Central memory CD8-positive, alpha-beta T cell (primary cell): ENCODE data around the gene PCNX1.

Experiments
- ATAC-seq: fragments of 150-1000 bp; cut with Tn5 transposase; replicated peaks from 2 replicates; pipeline ENCODE4 v1.10.0; 2022; ENCODE audit warnings: mild to moderate bottlenecking, moderate FRiP score, moderate number of reproducible peaks; ENCODE audit not compliant: poor library complexity, severe bottlenecking; ENCODE audit errors: extremely low read depth
- DNase-seq, 2 donors: peaks; one replicate each; pipeline ENCODE4 v3.0.0; 2021; ENCODE audit warnings: low spot score in 2 of 2
- H3K27ac Mint-ChIP-seq: one replicate; pipeline ENCODE4 v1.8.0; 2022; ENCODE audit warnings: low read depth, mild to moderate bottlenecking, moderate library complexity, mixed read lengths
- H3K27me3 Mint-ChIP-seq: one replicate; pipeline ENCODE4 v1.8.0; 2022; ENCODE audit warnings: mixed read lengths
- H3K36me3 Mint-ChIP-seq: one replicate; pipeline ENCODE4 v1.8.0; 2022; ENCODE audit warnings: mild to moderate bottlenecking, moderate library complexity, mixed read lengths; ENCODE audit not compliant: insufficient read depth
- H3K4me1 Mint-ChIP-seq: one replicate; pipeline ENCODE4 v1.8.0; 2022; ENCODE audit warnings: mixed read lengths
- H3K4me3 Mint-ChIP-seq: one replicate; pipeline ENCODE4 v1.8.0; 2022; ENCODE audit warnings: mild to moderate bottlenecking, moderate library complexity, mixed read lengths
- H3K9me3 Mint-ChIP-seq: one replicate; pipeline ENCODE4 v1.8.0; 2022; ENCODE audit warnings: mixed read lengths

The PCNX1 gene

GRCh38 chr14:70955543-70956480 is 48.6 kb downstream of the PCNX1 start:
- H3K4me1 Mint-ChIP-seq = peaks cover 24% of the 10 kb centered on the region
- ATAC-seq = peak; percentile 80
- peak in 1 of 2 donors; percentile 36 for DNase-seq

GRCh38 chr14:70956511-70956910 is 49.3 kb downstream of the PCNX1 start:
- no peak overlapping the region for H3K27ac Mint-ChIP-seq
- ATAC-seq = no peak
- H3K4me3 Mint-ChIP-seq = no peak overlapping the region
- H3K9me3 Mint-ChIP-seq = no peaks in the 10 kb centered on the region
- H3K27me3 Mint-ChIP-seq = no peaks in the 10 kb centered on the region
- peaks cover 15% of the 10 kb centered on the region for H3K36me3 Mint-ChIP-seq
- DNase-seq = no peak
- H3K4me1 Mint-ChIP-seq = peaks cover 24% of the 10 kb centered on the region

More at GRCh38 chr14:70955543-70956480, 48.6 kb downstream of the PCNX1 start:
- H3K4me3 Mint-ChIP-seq = no peak overlapping the region
- no peaks in the 10 kb centered on the region for H3K27me3 Mint-ChIP-seq
- H3K9me3 Mint-ChIP-seq = no peaks in the 10 kb centered on the region
- no peak overlapping the region for H3K27ac Mint-ChIP-seq
- H3K36me3 Mint-ChIP-seq = peaks cover 15% of the 10 kb centered on the region

DNA sequence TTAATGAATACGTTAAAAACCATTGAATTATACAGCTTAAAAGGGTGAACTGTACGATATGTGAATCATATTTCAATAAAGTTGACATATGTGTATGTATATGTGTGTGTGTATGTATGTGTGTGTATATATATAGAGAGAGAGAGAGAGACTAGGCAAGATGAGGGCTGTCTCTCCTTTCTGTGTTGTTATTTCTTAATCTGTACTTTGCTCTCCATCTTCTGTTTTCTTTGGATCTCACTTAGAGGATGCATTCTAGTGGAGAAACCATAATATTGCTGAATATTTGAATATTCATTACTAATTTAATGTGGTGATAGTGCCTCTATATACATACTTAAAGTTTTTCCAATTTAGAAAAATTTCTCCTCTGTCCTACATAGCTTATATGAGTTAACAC is 50.5 kb downstream of the PCNX1 start:
- H3K4me1 Mint-ChIP-seq = peaks cover 28% of the 10 kb centered on the region
- H3K27ac Mint-ChIP-seq = no peak overlapping the region
- peaks cover 15% of the 10 kb centered on the region for H3K36me3 Mint-ChIP-seq
- no peaks in the 10 kb centered on the region for H3K27me3 Mint-ChIP-seq
- no peak overlapping the region for H3K4me3 Mint-ChIP-seq
- ATAC-seq = no peak
- H3K9me3 Mint-ChIP-seq = no peaks in the 10 kb centered on the region
- DNase-seq = no peak

- Mint-ChIP-seq H3K4me3 (no peak overlapping the region), H3K9me3 (no peaks in the 10 kb centered on the region), H3K27ac (peak overlapping the region; percentile 64), H3K27me3 (no peaks in the 10 kb centered on the region), H3K4me1 (peaks cover 16% of the 10 kb centered on the region), H3K36me3 (peaks cover 23% of the 10 kb centered on the region)
- no peak for DNase-seq
- no peak for ATAC-seq
Observed at GRCh38 chr14:70962935-70963334, 55.7 kb downstream of the PCNX1 start.

- no peaks in the 10 kb centered on the region for H3K27me3 Mint-ChIP-seq
- DNase-seq (no peak), ATAC-seq (no peak)
- H3K36me3 Mint-ChIP-seq = peaks cover 29% of the 10 kb centered on the region
- H3K9me3 Mint-ChIP-seq = no peaks in the 10 kb centered on the region
- no peak overlapping the region for H3K27ac Mint-ChIP-seq
- H3K4me3 Mint-ChIP-seq = no peak overlapping the region
- H3K4me1 Mint-ChIP-seq = peaks cover 22% of the 10 kb centered on the region
Observed at GRCh38 chr14:70964492-70964891, 57.2 kb downstream of the PCNX1 start.

- ATAC-seq = no peak
- Mint-ChIP-seq H3K27me3 (no peaks in the 10 kb centered on the region), H3K9me3 (no peaks in the 10 kb centered on the region), H3K4me1 (peaks cover 32% of the 10 kb centered on the region), H3K4me3 (no peak overlapping the region), H3K36me3 (peaks cover 29% of the 10 kb centered on the region), H3K27ac (peak overlapping the region; percentile 24)
- no peak for DNase-seq
Observed at GRCh38 chr14:70971560-70971959, 64.3 kb downstream of the PCNX1 start.

- ATAC-seq = peak; percentile 65
- DNase-seq = peak; percentile 66 to 78
- Mint-ChIP-seq H3K36me3 (peaks cover 36% of the 10 kb centered on the region), H3K27me3 (no peaks in the 10 kb centered on the region), H3K9me3 (no peaks in the 10 kb centered on the region), H3K27ac (no peak overlapping the region), H3K4me3 (no peak overlapping the region), H3K4me1 (peaks cover 36% of the 10 kb centered on the region)
Observed at GRCh38 chr14:70972107-70972976, 65.1 kb downstream of the PCNX1 start.

- no peak for ATAC-seq
- no peak for DNase-seq
- Mint-ChIP-seq H3K27ac (no peak overlapping the region), H3K27me3 (no peaks in the 10 kb centered on the region), H3K9me3 (no peaks in the 10 kb centered on the region), H3K36me3 (peaks cover 26% of the 10 kb centered on the region), H3K4me3 (no peak overlapping the region), H3K4me1 (peaks cover 62% of the 10 kb centered on the region)
Observed at GRCh38 chr14:70976591-70976990, 69.3 kb downstream of the PCNX1 start.

DNA sequence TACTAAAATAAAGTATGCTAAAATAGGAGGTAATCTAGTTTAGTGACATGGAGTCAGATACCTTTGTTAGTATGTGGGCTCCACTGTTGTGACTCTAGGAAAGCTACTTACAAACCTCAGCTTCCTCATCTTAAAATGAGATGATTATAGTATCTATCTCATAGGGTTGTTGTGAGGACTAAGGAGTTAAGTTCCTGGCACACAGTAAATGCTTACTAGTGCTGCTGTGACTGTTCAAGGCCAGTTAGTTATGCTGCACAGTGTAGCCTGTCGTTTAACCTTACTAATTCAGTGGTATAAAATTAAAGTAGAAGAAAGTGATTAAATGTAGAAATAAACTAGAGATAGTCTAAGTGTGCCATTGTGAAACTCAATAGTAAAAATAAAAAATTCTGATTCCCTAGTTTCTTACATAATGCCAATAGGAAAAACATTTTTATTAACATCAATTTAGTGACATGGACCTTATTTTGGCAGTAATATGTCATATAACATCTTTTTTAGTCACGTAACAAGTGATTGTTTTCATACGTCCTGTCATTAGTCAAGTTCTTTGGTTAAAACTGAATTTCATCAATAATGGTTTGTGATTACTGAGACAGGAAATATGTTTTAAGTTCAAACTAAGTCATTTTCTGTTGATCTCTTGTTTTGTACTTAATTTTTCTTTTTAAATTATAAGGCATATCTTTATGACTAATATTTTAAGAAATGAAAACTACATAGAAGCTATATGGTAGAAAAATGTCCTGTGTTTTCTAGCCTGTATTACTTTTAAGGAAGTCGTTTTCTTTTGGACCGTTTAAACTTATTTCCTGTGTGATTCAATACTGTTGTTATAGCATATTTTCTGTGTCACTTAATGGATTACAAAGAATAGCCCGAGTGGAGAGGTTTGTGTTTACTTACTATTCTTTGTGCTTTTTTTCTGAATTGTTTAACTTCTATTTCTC is 74.0 kb downstream of the PCNX1 start:
- Mint-ChIP-seq H3K27ac (peak overlapping the region; percentile 87), H3K4me3 (peak overlapping the region; percentile 53), H3K9me3 (no peaks in the 10 kb centered on the region), H3K36me3 (peaks cover 17% of the 10 kb centered on the region), H3K4me1 (peaks cover 51% of the 10 kb centered on the region), H3K27me3 (no peaks in the 10 kb centered on the region)
- no peak for DNase-seq
- ATAC-seq = peak; percentile 75

GRCh38 chr14:70982200-70982599 is 74.9 kb downstream of the PCNX1 start:
- Mint-ChIP-seq H3K27me3 (no peaks in the 10 kb centered on the region), H3K4me1 (peaks cover 53% of the 10 kb centered on the region), H3K27ac (peak overlapping the region; percentile 87), H3K36me3 (peaks cover 14% of the 10 kb centered on the region), H3K4me3 (peak overlapping the region; percentile 53), H3K9me3 (no peaks in the 10 kb centered on the region)
- ATAC-seq (peak; percentile 63), DNase-seq (no peak)

GRCh38 chr14:70987041-70987440 is 79.8 kb downstream of the PCNX1 start:
- Mint-ChIP-seq H3K27me3 (no peaks in the 10 kb centered on the region), H3K9me3 (no peaks in the 10 kb centered on the region), H3K36me3 (peaks cover 11% of the 10 kb centered on the region), H3K4me3 (no peak overlapping the region), H3K4me1 (peaks cover 32% of the 10 kb centered on the region), H3K27ac (no peak overlapping the region)
- ATAC-seq (no peak), DNase-seq (no peak)

- Mint-ChIP-seq H3K27me3 (no peaks in the 10 kb centered on the region), H3K36me3 (peaks cover 7% of the 10 kb centered on the region), H3K9me3 (no peaks in the 10 kb centered on the region), H3K27ac (peak overlapping the region; percentile 29), H3K4me3 (peak overlapping the region; percentile 67), H3K4me1 (peaks cover 23% of the 10 kb centered on the region)
- DNase-seq (no peak), ATAC-seq (no peak)
Observed at GRCh38 chr14:70988452-70988851, 81.2 kb downstream of the PCNX1 start.
